ENCODE measurements around the gene DDB1.

DDB1 gene

DNA sequence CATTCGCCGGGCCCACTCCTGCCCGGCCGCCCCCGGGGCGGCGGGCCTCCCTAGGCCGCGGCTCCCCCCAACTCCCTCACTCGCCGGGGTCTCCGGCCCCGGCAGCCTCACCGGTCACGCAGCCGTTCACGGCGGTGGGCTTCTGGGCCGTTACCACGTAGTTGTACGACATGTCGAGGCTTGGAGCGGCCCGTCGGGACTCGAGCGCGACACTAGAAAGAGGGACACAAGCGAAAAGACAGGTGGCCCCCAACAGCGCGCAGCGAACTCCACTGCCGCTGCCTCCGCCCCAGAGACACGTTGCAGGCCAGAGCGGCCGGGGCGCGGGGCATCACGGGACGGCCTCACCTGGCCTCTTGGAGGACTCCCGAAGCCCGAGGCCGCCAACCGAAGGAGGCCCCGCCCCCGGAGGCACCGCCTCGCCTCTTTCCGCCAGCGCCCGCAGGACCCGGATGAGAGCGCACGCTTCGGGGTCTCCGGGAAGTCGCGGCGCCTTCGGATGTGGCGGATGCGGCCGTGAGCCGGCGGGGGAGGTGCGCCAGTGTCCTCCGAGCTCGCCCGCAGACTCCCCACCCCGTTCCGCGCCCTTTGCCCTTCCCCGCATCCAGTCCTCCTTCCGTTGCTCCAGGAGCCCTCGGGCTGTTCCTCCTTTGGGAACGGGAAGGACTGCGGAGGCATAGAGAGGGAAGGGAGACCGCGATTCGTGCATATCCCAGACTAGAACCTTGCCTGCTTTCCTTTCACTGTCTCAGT lies at the start of gene DDB1, which contains the start of gene TKFC:
Gene DDB1 (minus strand): TSS at position 309 of the 753 bp plus-strand sequence. CDS start 137 bp downstream, at position 172.
Gene TKFC (plus strand): TSS at position 432 of the 753 bp plus-strand sequence. CDS start 1,501 bp downstream, outside the sequence.
- FAIRE-seq: no peak
- DNase-seq (ENCODE audit: insufficient read length, low spot score): peak; percentile 93

DNA sequence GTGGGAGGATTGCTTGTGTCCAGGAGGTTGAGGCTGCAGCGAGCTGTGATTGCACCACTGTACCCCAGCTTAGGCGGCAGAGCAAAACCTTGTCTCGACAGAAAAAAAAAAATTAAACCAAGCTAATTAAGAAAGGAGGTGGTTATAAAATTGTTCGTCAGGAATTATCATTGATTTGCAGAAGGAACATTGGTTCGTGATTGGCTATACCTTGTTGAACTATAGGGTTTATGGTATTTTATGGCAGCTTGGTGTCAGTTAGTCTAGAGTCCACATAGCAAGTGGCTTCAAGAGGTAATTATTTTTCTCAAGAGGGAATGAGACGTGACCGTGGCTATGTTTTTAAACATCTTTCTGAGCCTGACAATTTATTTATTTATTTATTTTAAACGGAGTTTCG lies 48.0 kb upstream of the DDB1 start:
- DNase-seq (ENCODE audit: insufficient read length, low spot score) (no peak), FAIRE-seq (no peak)

DNA sequence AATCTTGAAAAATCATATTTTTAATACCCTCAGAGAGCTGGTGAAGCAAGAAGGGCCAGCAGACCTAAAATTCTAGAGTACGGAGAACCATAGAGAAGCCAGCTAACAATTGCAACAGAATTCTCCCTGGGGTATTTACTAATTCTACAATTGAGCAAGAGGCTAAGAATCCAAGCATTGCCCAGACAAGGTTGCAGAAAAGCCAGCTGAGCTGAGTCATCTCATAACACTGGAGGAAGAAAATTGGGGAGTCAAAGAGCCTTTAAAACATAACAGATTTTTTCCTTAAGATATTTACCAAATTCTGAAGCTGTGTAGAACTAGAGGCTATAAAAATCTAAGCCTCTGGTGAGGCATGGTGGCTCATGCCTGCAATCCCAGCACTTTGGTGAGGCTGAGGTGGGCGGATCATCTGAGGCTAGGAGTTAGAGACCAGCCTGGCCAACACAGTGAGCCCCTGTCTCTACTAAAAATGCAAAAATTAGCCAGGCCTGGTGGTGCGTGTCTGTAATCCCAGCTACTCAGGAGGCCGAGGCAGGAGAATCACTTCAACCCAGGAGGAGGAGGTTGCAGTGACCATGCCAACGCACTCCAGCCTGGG lies 45.9 kb upstream of the DDB1 start:
- no peak for FAIRE-seq
- peak; percentile 67 for DNase-seq (ENCODE audit: insufficient read length, low spot score)

GRCh38 chr11:61377461-61378160 lies 44.7 kb upstream of the DDB1 start:
- FAIRE-seq (no peak), DNase-seq (ENCODE audit: insufficient read length, low spot score) (no peak)

- DNase-seq (ENCODE audit: insufficient read length, low spot score) (no peak), FAIRE-seq (no peak)
Observed at GRCh38 chr11:61375761-61376108, 42.8 kb upstream of the DDB1 start.

DNA sequence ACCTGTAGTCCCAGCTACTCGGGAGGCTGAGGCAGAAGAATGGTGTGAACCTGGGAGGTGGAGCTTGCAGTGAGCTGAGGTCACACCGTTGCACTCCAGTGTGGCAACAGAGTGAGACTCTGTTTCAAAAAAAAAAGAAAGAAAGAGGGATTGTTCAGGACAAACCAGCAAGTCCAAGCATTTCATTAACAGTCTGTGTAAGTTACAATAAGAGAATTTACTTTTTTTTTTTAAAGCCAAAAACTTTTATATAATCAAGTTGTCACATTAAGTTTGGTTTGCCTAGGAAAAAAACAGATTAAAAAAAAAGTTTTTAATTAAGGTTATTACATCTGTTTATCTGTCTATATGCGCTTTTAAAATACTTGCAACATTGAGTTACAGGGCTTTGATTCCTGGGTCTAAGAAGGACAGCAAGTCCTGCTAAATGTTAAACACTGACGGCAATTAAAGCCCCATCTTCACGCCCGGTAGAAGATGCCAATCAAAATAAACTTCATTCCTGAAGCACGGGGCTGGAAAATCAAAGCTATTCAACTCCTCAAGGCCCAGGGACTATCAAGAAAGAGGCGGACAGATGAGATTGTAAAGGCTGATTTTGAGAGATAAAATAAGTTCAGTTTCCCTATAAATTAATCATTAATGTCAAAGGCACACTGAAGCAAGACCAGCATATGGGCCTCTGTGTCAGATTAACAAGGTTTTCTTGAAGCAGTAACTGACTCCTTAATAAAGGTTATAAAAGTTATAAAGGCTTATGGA lies 39.9 kb upstream of the DDB1 start:
- DNase-seq (ENCODE audit: insufficient read length, low spot score): no peak
- no peak for FAIRE-seq

DNA sequence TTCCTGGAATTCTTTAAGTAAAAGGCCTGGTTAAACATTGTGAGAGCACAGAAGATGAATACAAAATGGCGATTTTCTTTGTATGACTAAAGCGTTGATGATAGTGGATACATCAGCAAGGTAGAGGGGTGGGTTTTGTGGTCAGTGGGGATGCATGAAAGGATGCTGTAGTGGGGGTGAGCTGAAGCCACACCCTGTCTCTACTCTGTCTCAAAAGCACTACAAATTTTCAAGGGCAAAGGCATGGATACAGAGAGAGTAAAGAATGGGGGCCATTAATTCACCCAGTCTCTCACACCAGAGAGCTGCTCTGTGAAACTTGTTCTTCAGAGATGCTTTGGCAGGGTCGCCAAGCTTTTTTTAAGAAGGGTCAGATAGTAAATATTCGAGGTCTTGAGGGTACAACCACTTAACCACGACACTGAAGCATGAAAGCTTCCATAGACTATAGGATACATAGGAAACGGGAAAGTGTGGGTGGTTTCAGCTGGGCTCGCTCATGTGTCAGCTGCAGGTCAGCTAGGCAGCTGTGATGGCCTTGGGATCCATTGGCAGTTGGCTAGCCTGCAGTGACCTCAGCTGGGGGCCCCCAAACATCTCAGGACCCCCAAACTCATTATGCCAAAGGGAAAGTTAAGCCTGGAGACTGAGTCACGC lies 37.6 kb upstream of the DDB1 start:
- FAIRE-seq: no peak
- DNase-seq (ENCODE audit: insufficient read length, low spot score): no peak

- DNase-seq (ENCODE audit: insufficient read length, low spot score): no peak
Observed at GRCh38 chr11:61369372-61370348, 36.8 kb upstream of the DDB1 start.

DNA sequence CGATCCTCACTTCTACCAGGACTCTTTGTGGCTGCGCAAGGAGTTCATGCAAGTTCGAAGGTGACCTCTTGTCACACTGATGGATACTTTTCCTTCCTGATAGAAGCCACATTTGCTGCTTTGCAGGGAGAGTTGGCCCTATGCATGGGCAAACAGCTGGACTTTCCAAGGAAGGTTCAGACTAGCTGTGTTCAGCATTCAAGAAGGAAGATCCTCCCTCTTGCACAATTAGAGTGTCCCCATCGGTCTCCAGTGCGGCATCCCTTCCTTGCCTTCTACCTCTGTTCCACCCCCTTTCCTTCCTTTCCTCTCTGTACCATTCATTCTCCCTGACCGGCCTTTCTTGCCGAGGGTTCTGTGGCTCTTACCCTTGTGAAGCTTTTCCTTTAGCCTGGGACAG lies 35.7 kb upstream of the DDB1 start:
- FAIRE-seq: no peak

More at GRCh38 chr11:61369372-61370348, 36.8 kb upstream of the DDB1 start:
- FAIRE-seq: no peak

GRCh38 chr11:61367406-61367805 lies 34.5 kb upstream of the DDB1 start:
- FAIRE-seq: no peak

More for the DNA sequence above, 35.7 kb upstream of the DDB1 start:
- DNase-seq (ENCODE audit: insufficient read length, low spot score): no peak

DNA sequence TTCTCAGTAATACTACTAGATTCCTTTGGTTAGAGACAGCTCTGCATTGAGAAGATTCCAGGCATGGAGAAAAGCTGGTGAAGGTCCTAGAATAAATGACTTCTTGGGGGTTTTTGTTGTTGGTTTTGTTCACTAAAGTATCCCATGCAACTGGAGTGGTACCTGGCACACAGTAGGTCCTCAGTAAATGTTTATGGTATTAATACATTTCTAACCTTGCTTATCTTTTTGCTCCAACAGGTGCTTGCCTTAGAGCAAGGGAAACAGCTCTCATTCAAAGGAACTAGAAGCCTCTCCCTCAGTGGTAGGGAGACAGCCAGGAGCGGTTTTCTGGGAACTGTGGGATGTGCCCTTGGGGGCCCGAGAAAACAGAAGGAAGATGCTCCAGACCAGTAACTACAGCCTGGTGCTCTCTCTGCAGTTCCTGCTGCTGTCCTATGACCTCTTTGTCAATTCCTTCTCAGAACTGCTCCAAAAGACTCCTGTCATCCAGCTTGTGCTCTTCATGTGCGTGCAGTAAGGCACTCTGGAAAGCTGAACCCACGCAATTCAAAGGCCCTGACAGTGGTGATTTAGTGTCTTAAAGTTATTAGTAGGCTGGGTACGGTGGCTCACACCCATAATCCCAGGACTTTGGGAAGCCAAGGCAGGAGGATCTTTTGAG lies 31.2 kb upstream of the DDB1 start:
- FAIRE-seq (no peak), DNase-seq (ENCODE audit: insufficient read length, low spot score) (no peak)

More at GRCh38 chr11:61367406-61367805, 34.5 kb upstream of the DDB1 start:
- DNase-seq (ENCODE audit: insufficient read length, low spot score): no peak

DNA sequence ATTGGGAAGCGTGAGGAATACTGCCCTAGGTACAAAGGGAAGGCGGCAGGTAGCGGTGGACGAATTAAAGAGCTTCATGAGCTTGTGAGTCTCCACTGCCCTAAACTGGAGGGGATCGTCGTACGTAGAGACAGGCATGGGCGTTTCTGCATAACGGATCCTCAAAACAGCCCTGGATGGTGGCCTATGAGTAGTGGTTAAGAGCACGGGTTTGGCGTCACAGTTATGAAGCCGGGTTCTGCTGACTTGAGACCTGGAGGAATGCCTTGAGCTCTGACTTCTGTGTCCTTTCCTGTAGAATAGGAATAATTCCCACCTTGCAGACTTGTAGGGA lies 29.6 kb upstream of the DDB1 start:
- FAIRE-seq (no peak), DNase-seq (ENCODE audit: insufficient read length, low spot score) (peak; percentile 26)

DNA sequence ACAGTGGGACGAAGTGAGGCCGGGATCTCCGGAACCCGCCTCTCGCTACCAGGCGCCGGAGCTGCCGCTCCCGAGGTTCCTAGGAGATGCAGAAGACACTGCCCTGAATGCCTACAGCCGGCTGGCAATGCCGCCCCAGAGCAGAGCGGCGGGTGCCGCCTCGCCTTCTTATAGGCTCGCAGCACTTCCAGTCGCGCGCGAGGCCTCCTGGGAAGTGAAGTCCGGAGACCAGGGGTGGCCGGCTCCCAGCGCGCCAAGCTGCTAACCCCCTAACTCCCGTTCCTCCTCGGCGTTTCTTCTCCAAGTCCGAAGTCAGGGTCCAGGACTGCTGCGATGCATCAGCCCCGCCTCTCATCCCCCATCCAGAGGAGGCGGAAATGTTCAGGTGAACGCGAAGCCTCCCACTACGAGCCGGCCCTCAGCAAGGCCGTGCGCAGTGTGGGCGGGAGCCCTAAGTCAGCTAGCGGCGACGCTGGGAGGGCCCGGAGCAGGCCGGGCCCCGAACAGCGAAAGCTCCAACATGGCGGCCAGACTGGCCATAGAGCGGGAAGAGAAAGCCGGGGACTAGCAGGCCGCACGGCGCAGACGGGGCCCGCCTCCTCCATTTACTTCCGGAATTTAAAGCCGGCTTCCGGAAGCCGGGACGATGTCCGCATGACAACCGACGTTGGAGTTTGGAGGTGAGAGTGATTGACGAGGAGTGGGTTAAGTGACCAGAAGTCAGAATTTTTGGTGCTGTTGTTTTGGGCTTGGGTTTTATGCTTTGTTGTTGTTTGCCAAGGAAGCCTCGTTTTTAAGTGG lies 29.0 kb upstream of the DDB1 start, which contains the start of the genes CYB561A3 and TMEM138:
Gene CYB561A3 (minus strand): TSS at position 142 of the 801 bp plus-strand sequence. CDS start 5,169 bp downstream, outside the sequence.
Gene TMEM138 (plus strand): TSS at position 634 of the 801 bp plus-strand sequence. CDS start 2,017 bp downstream, outside the sequence.
- no peak for FAIRE-seq

GRCh38 chr11:61361237-61361740 lies 28.4 kb upstream of the DDB1 start:
- FAIRE-seq (no peak), DNase-seq (ENCODE audit: insufficient read length, low spot score) (no peak)

More for the DNA sequence above, 29.0 kb upstream of the DDB1 start, which contains the start of the genes CYB561A3 and TMEM138:
- DNase-seq (ENCODE audit: insufficient read length, low spot score): peak; percentile 93

DNA sequence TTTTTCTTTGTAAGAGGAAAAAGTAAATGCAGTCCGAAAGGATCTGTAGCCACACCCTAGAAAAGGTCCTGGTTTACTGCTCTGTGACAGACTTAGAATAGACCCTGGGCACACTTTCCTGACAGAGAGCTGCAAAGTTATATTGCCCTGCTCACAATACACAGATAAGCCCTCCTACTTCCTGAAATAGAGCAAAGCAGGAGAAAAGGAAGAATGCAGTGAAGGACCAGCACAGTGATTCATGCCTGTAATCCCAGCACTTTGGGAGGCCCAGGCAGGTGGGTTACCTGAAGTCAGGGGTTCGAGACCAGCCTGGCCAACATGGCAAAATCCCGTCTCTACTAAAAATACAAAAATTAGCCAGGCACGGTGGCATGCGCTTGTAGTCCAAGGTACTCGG lies 26.6 kb upstream of the DDB1 start:
- FAIRE-seq: no peak
- no peak for DNase-seq (ENCODE audit: insufficient read length, low spot score)

DNA sequence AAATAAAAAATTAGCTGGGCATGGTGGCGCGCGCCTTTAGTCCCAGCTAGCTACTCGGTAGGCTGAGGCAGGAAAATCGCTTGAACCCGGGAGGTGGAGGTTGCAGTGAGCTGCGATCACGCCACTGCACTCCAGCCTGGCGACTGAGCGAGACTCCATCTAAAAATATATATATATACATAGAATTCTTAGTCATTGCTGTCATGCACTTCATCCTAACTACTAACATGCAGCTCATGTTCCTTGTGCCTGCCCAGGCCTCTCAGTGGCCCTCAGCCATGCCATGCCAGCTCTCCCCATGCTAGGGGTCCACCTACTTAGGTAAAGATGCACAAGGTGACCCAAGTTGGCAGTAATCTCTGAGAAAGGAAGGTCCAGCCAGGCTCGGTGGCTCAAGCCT lies 25.7 kb upstream of the DDB1 start:
- FAIRE-seq (no peak), DNase-seq (ENCODE audit: insufficient read length, low spot score) (no peak)

GRCh38 chr11:61357894-61358239 lies 25.0 kb upstream of the DDB1 start:
- DNase-seq (ENCODE audit: insufficient read length, low spot score): no peak
- FAIRE-seq: no peak

Measured in HTR-8/SVneo (cell line).